Body of pancreas (tissue), 4 donors: ENCODE results near the gene TAF5L. TPM values are rescaled to one million over a fixed set of nuclear protein-coding genes. Genes with fewer than 3 reads are reported as not detected.
A peak's percentile ranks its signal among the peaks of the same experiment; 100 is the strongest.

Experiments used
- ATAC-seq: fragments of 150-250 bp; one replicate; pipeline ENCODE4 v1.9.1; 2016
- DNase-seq, 4 donors: peaks; one replicate each; pipeline ENCODE4 v3.0.0-alpha.2; 2019
- H3K27ac ChIP-seq, 4 donors: fragments of 200-600 bp; sonication (generic); 1 replicate in 3 of 4; 2 replicates in 1 of 4; pipeline versions ENCODE4 v1.5.1 to v1.6.1; 2016 to 2019; ENCODE audit warnings: mild to moderate bottlenecking in 1 of 4, mixed read lengths in 1 of 4, moderate library complexity in 1 of 4
- H3K27me3 ChIP-seq, 2 donors: fragments of 200-600 bp; sonication (generic); one replicate each; pipeline ENCODE4 v1.6.0; 2016; ENCODE audit warnings: mild to moderate bottlenecking in 1 of 2
- H3K36me3 ChIP-seq, 2 donors: fragments of 200-600 bp; sonication (generic); replicated peaks in 1 of 2; 2 replicates each; pipeline ENCODE4 v1.5.1; 2016; ENCODE audit warnings: low read depth in 2 of 2; ENCODE audit not compliant: insufficient read depth in 1 of 2
- H3K4me1 ChIP-seq: fragments of 200-600 bp; sonication (generic); one replicate; pipeline ENCODE4 v1.6.0; 2016
- H3K4me3 ChIP-seq, 2 donors: fragments of 200-600 bp; sonication (generic); 1 replicate in 1 of 2; 2 replicates in 1 of 2; pipeline ENCODE4 v1.5.1; 2016 to 2019
- H3K9me3 ChIP-seq, 3 donors: fragments of 200-600 bp; sonication (generic); 1 replicate in 2 of 3; 2 replicates in 1 of 3; pipeline ENCODE4 v1.5.1; 2016
- POLR2A ChIP-seq, 3 donors: fragments of 450-650 bp; IDR thresholded peaks; one replicate each; pipeline ENCODE4 v1.6.1; 2016; ENCODE audit warnings: antibody characterized with exemption in 3 of 3, mild to moderate bottlenecking in 2 of 3
- WGBS, 2 donors: methylation state at CpG; one replicate each; pipeline ENCODE4 v1.1.5; 2017; 5-methylcytosine and 5-hydroxymethylcytosine counted together
- intact Hi-C: fragments of 100-400 bp; cut with DNase I; formaldehyde crosslinking; loops from one replicate; pipeline ENCODE4 v1.15.1; 2023
- total RNA-seq, 2 donors: library from RNA; depleted of rRNA; stranded (reverse); fragments of >200 nt; gene quantifications; one replicate each; pipeline ENCODE4 v1.1.0, GENCODE V29; 2016
- TF ChIP-seq, protein P1 (sequence below), 7 experiments: fragments of 450-650 bp in 4 of 7; fragments of 200-600 bp in 3 of 7; sonication (generic) in 3 of 7; IDR thresholded peaks; one replicate each; pipeline ENCODE4 v1.5.1; 2016 to 2019; ENCODE audit warnings: antibody characterized with exemption in 7 of 7

The TAF5L gene
- total RNA-seq, 2 donors from 2014 or later = 4.6 to 6.2 TPM

DNA sequence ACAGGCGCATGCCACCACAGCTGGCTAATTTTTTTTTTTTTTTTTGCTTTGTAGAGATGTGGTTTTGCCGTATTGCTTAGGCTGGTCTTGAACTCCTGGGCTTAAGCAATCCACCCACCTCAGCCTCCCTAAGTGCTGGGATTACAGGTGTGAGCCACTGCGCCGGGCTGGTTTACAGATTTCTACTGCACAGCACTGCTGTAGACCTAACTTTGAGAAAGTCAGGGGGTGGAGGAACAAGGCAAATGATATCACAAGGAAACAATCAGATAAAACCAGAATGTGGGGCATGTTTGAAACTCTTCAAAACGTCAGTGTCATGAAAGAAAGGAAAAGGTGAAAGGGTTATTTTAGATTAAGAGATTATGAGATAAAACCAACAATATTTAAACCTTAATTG, 45.4 kb upstream of the TAF5L start:
- Histone ChIP-seq H3K9me3 (no peaks in the 10 kb centered on the region), H3K27ac (no peak overlapping the region), H3K27me3 (no peaks in the 10 kb centered on the region), H3K4me3 (no peak overlapping the region), H3K36me3 (no peaks in the 10 kb centered on the region), H3K4me1 (no peaks in the 10 kb centered on the region)
- WGBS, 2 donors = 77 to 78% methylated on average over 5 of the region's 5 CpGs
- no peak for ATAC-seq
- DNase-seq = no peak
- intact Hi-C loops = no loop called here
- TF ChIP-seq, protein P1, sequence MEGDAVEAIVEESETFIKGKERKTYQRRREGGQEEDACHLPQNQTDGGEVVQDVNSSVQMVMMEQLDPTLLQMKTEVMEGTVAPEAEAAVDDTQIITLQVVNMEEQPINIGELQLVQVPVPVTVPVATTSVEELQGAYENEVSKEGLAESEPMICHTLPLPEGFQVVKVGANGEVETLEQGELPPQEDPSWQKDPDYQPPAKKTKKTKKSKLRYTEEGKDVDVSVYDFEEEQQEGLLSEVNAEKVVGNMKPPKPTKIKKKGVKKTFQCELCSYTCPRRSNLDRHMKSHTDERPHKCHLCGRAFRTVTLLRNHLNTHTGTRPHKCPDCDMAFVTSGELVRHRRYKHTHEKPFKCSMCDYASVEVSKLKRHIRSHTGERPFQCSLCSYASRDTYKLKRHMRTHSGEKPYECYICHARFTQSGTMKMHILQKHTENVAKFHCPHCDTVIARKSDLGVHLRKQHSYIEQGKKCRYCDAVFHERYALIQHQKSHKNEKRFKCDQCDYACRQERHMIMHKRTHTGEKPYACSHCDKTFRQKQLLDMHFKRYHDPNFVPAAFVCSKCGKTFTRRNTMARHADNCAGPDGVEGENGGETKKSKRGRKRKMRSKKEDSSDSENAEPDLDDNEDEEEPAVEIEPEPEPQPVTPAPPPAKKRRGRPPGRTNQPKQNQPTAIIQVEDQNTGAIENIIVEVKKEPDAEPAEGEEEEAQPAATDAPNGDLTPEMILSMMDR (IDR thresholded peaks at IDR 0.05) = no peak
- no peak for TF ChIP-seq POLR2A (IDR thresholded peaks at IDR 0.05)

DNA sequence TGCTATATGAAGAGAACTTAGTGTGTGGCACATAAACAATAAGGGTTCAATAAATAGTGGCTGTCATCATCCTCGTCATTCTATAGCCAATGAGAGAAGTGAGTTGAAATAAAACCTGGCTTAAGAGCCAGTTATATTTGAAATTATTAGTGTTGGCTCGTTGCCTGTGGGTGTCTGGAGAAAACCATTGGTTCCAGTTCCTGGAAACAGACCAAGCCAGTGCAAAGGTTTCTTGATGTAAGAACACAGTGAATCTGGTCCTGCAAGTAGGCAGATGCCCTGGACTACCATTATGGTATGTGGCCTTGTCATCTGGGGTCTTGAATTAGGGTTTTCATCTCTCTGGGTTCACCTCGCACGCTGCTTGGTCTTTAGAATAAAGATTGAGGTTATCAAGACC, 43.4 kb upstream of the TAF5L start:
- H3K9me3 ChIP-seq = no peaks in the 10 kb centered on the region
- peak in 2 of 4 donors; percentile 25 to 40 for DNase-seq
- intact Hi-C loops = no loop called here
- WGBS, 2 donors = 75 to 77% methylated on average over 4 of the region's 4 CpGs
- TF ChIP-seq, protein P1 (IDR thresholded peaks at IDR 0.05) = no peak
- H3K27ac ChIP-seq = no peak overlapping the region
- H3K36me3 ChIP-seq = no peaks in the 10 kb centered on the region
- no peaks in the 10 kb centered on the region for H3K27me3 ChIP-seq
- no peaks in the 10 kb centered on the region for H3K4me1 ChIP-seq
- ATAC-seq = no peak
- no peak overlapping the region for H3K4me3 ChIP-seq

DNA sequence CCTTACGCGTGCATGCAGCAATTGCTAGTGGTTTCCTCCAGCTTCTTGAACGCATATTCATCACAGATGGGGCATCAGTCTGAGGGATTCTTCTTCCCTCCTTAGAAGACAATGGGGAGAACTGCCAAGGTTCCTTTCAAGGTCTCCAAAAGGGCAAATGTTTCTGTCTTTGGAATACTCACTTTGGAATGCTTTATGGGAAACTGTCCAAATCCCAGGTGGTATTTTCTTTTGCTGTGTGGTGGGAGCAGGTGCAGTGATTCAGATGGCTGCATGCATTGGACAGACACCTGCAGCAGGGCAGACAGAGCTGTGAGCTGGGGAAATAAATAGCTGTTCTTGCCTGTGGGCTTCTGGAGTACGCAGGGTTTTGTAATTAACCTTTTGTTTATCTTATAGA, 40.7 kb upstream of the TAF5L start:
- ATAC-seq = no peak

DNA sequence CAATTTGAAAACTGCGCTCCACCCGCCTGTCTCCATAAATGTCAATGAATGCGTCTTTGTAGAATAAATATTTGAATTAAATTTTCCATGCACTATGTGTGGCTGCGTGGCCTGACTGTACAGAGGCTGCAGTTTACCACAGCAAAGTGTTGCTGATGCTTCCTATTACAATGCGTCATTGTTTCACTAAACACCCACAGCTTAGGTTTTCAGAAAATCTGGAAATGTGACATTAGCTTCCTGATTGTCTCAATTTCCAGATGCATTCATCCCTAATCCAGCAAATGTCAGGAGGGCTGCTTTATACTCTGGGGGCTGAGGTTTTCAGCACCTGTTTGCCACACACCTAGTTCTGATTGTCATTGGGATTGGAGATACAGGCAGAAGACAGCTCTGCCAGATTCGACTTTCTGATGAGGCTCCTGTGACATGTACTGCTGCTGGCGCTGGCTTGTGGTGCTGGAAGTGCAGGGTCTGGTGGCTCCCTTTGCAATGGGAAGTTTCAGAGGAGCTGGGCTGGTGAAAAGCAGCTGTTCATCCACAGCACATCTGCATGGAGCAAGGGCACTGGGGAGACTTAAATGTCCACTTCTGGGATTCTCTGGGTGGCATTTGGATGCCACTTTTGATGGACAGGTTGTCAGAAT, 40.1 kb upstream of the TAF5L start:
- ATAC-seq (no peak), DNase-seq (no peak)
- no peaks in the 10 kb centered on the region for H3K36me3 ChIP-seq
- no peaks in the 10 kb centered on the region for H3K27me3 ChIP-seq
- no peak overlapping the region for H3K4me3 ChIP-seq
- WGBS, 2 donors = 87 to 88% methylated on average over 6 to 7 of the region's 7 CpGs
- no peak for TF ChIP-seq POLR2A (IDR thresholded peaks at IDR 0.05)
- TF ChIP-seq, protein P1 (IDR thresholded peaks at IDR 0.05) = no peak
- no peaks in the 10 kb centered on the region for H3K9me3 ChIP-seq
- intact Hi-C loops = no loop called here
- H3K4me1 ChIP-seq = no peaks in the 10 kb centered on the region
- H3K27ac ChIP-seq = no peak overlapping the region

More for the DNA sequence above, 40.7 kb upstream of the TAF5L start:
- no peaks in the 10 kb centered on the region for H3K27me3 ChIP-seq
- 78 to 84% methylated on average over 2 to 4 of the region's 4 CpGs for WGBS, 2 donors
- no peaks in the 10 kb centered on the region for H3K4me1 ChIP-seq
- no peak overlapping the region for H3K4me3 ChIP-seq
- H3K9me3 ChIP-seq = no peaks in the 10 kb centered on the region
- intact Hi-C loops = no loop called here
- no peaks in the 10 kb centered on the region for H3K36me3 ChIP-seq
- TF ChIP-seq, protein P1 (IDR thresholded peaks at IDR 0.05) = no peak
- no peak for TF ChIP-seq POLR2A (IDR thresholded peaks at IDR 0.05)
- H3K27ac ChIP-seq = no peak overlapping the region
- no peak for DNase-seq

DNA sequence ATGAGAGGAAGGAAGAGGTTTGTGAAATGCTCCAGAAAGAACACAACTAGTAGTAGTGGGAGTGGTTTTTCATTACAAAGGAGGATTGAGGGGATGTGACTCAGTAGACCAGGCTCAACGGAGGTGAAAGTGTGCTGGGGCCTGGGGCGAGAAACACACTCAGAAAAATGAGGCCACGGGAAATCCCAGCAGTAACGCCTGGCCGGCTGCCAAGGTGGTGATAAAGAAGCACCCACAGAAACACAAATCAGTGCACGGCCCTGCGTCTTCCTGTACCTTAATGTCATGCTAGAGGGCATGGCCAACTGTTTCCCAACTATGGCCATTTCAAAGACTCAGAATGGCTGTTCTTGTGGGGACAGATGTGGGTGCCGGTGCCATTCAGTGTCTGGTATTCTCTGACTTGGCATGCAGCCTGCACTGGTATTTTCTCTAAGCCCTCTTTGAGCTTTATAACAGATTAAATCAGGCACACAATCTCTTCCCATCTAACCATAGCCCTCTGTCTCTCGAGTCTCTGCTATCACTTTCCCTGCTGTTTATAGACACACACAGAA, 38.3 kb upstream of the TAF5L start:
- Histone ChIP-seq H3K9me3 (no peaks in the 10 kb centered on the region), H3K4me1 (no peaks in the 10 kb centered on the region), H3K36me3 (peaks cover 0 to 3% of the 10 kb centered on the region in 2 donors), H3K27me3 (no peaks in the 10 kb centered on the region), H3K27ac (no peak overlapping the region), H3K4me3 (no peak overlapping the region)
- TF ChIP-seq, protein P1 (IDR thresholded peaks at IDR 0.05) = no peak
- no peak for TF ChIP-seq POLR2A (IDR thresholded peaks at IDR 0.05)
- ATAC-seq (no peak), DNase-seq (peak in 2 of 4 donors; percentile 19 to 39)
- WGBS, 2 donors = 69 to 72% methylated on average over 9 of the region's 9 CpGs
- intact Hi-C loops = loop anchor here (5.0 kb wide), 1 partner anchor 648 kb away; no protein-coding TSS in a partner anchor
